H9 (cell line): ENCODE measurements around the gene SFXN5. TPM values are rescaled to one million over a fixed set of nuclear protein-coding genes. Genes with fewer than 3 reads are reported as not detected.

Source experiments
- DNase-seq: peaks from one replicate; pipeline ENCODE4 v3.0.0-alpha.2; 2017
- H2AFZ ChIP-seq: one replicate; pipeline ENCODE4 v1.6.1; 2013; ENCODE audit warnings: mild to moderate bottlenecking, low read length, control low read depth, moderate library complexity
- H2AK5ac ChIP-seq: 2 replicates; pipeline ENCODE4 v1.6.1; 2013; ENCODE audit warnings: low read length, control low read depth, mixed read lengths; ENCODE audit not compliant: insufficient read length
- H2BK120ac ChIP-seq: one replicate; pipeline ENCODE4 v1.6.1; 2013; ENCODE audit warnings: low read depth, mild to moderate bottlenecking, low read length, control low read depth, inconsistent platforms; ENCODE audit not compliant: poor library complexity, severe bottlenecking
- H2BK12ac ChIP-seq: 2 replicates; pipeline ENCODE4 v1.6.1; 2013; ENCODE audit warnings: low read length, control low read depth, mixed read lengths, low read depth; ENCODE audit not compliant: insufficient read length
- H2BK15ac ChIP-seq: 2 replicates; pipeline ENCODE4 v1.6.1; 2013; ENCODE audit warnings: low read depth, low read length, control low read depth
- H2BK20ac ChIP-seq: one replicate; pipeline ENCODE4 v1.6.1; 2013; ENCODE audit warnings: low read depth, mild to moderate bottlenecking, low read length, control low read depth, inconsistent platforms; ENCODE audit not compliant: poor library complexity, severe bottlenecking
- H2BK5ac ChIP-seq: 2 replicates; pipeline ENCODE4 v1.6.1; 2013; ENCODE audit warnings: low read length, control low read depth, mixed read lengths; ENCODE audit not compliant: insufficient read length
- H3K14ac ChIP-seq: 2 replicates; pipeline ENCODE4 v1.6.1; 2013; ENCODE audit warnings: low read length, control low read depth; ENCODE audit not compliant: insufficient read depth
- H3K18ac ChIP-seq: 2 replicates; pipeline ENCODE4 v1.6.1; 2013; ENCODE audit warnings: low read depth, mild to moderate bottlenecking, mixed read lengths, low read length, control low read depth; ENCODE audit not compliant: insufficient read length
- H3K23ac ChIP-seq: 2 replicates; pipeline ENCODE4 v1.6.1; 2013; ENCODE audit warnings: low read length, control low read depth, mixed read lengths, low read depth; ENCODE audit not compliant: insufficient read length
- H3K23me2 ChIP-seq: 2 replicates; pipeline ENCODE4 v1.6.1; 2013; ENCODE audit warnings: low read depth, mild to moderate bottlenecking, mixed read lengths, low read length, control low read depth; ENCODE audit not compliant: insufficient read length, poor library complexity, severe bottlenecking
- H3K27ac ChIP-seq: 2 replicates; pipeline ENCODE4 v1.5.1; 2013; ENCODE audit warnings: low read length, control low read depth, mixed read lengths, low read depth; ENCODE audit not compliant: insufficient read length
- H3K27me3 ChIP-seq: 2 replicates; pipeline ENCODE4 v1.6.1; 2013; ENCODE audit warnings: low read length, control low read depth, inconsistent platforms; ENCODE audit not compliant: insufficient read depth
- H3K4ac ChIP-seq: 2 replicates; pipeline ENCODE4 v1.6.1; 2013; ENCODE audit warnings: low read depth, mild to moderate bottlenecking, control low read depth, inconsistent platforms, low read length, moderate library complexity
- H3K4me1 ChIP-seq: 2 replicates; pipeline ENCODE4 v1.6.1; 2013; ENCODE audit warnings: low read length, control low read depth, inconsistent platforms; ENCODE audit not compliant: insufficient read depth
- H3K4me2 ChIP-seq: 2 replicates; pipeline ENCODE4 v1.6.1; 2013; ENCODE audit warnings: low read length, control low read depth, mixed read lengths; ENCODE audit not compliant: insufficient read length, insufficient read depth
- H3K56ac ChIP-seq: 2 replicates; pipeline ENCODE4 v1.6.1; 2013; ENCODE audit warnings: low read depth, mild to moderate bottlenecking, mixed read lengths, low read length, control low read depth; ENCODE audit not compliant: insufficient read length
- H3K79me1 ChIP-seq: 2 replicates; pipeline ENCODE4 v1.6.1; 2013; ENCODE audit warnings: low read depth, mild to moderate bottlenecking, moderate library complexity, low read length, control low read depth, inconsistent platforms; ENCODE audit not compliant: insufficient read depth, poor library complexity, severe bottlenecking
- H3K79me2 ChIP-seq: 2 replicates; pipeline ENCODE4 v1.6.1; 2013; ENCODE audit warnings: low read length, control low read depth, inconsistent platforms; ENCODE audit not compliant: insufficient read depth
- H3K9ac ChIP-seq: 2 replicates; pipeline ENCODE4 v1.6.1; 2013; ENCODE audit warnings: low read length, control low read depth, mixed read lengths; ENCODE audit not compliant: insufficient read length; ENCODE audit errors: extremely low read depth
- H3K9me3 ChIP-seq: one replicate; pipeline ENCODE4 v1.6.1; 2013; ENCODE audit warnings: low read depth, low read length, inconsistent platforms; ENCODE audit not compliant: control insufficient read depth
- H3T11ph ChIP-seq: one replicate; pipeline ENCODE4 v1.6.1; 2013; ENCODE audit warnings: mild to moderate bottlenecking, low read length, control low read depth, inconsistent platforms
- H4K20me1 ChIP-seq: one replicate; pipeline ENCODE4 v1.6.1; 2013; ENCODE audit not compliant: control insufficient read depth, insufficient read length, insufficient read depth
- H4K5ac ChIP-seq: 2 replicates; pipeline ENCODE4 v1.6.1; 2013; ENCODE audit warnings: low read depth, mild to moderate bottlenecking, mixed read lengths, low read length, control low read depth; ENCODE audit not compliant: insufficient read length
- H4K8ac ChIP-seq: replicated peaks from 2 replicates; pipeline ENCODE4 v1.6.1; 2013; ENCODE audit warnings: low read length, control low read depth, mixed read lengths, low read depth; ENCODE audit not compliant: insufficient read length
- H4K91ac ChIP-seq: 2 replicates; pipeline ENCODE4 v1.6.1; 2013; ENCODE audit warnings: low read depth, mild to moderate bottlenecking, moderate library complexity, mixed read lengths, low read length, control low read depth; ENCODE audit not compliant: insufficient read length
- H3K27ac Mint-ChIP-seq, 3 experiments: 2 replicates in 2 of 3; 3 replicates in 1 of 3; pipeline ENCODE4 v1.8.0; 2020 to 2021; ENCODE audit warnings: mixed read lengths in 3 of 3, mild to moderate bottlenecking in 1 of 3, moderate library complexity in 1 of 3
- H3K27me3 Mint-ChIP-seq: 2 replicates; pipeline ENCODE4 v1.8.0; 2021; ENCODE audit warnings: low read depth, mild to moderate bottlenecking, moderate library complexity, mixed read lengths
- H3K36me3 Mint-ChIP-seq, 3 experiments: 2 replicates in 2 of 3; 3 replicates in 1 of 3; pipeline ENCODE4 v1.8.0; 2020 to 2021; ENCODE audit warnings: low read depth in 3 of 3, mixed read lengths in 3 of 3; ENCODE audit not compliant: insufficient read depth in 1 of 3
- H3K4me1 Mint-ChIP-seq, 2 experiments: 2 replicates each; pipeline ENCODE4 v1.8.0; 2020; ENCODE audit warnings: mixed read lengths in 2 of 2
- H3K4me3 Mint-ChIP-seq, 2 experiments: 2 replicates in 1 of 2; 3 replicates in 1 of 2; pipeline ENCODE4 v1.8.0; 2020 to 2021; ENCODE audit warnings: mild to moderate bottlenecking in 2 of 2, mixed read lengths in 2 of 2, moderate library complexity in 1 of 2
- H3K9me3 Mint-ChIP-seq, 2 experiments: 2 replicates in 1 of 2; 3 replicates in 1 of 2; pipeline ENCODE4 v1.8.0; 2020; ENCODE audit warnings: mild to moderate bottlenecking in 2 of 2, mixed read lengths in 2 of 2, moderate library complexity in 1 of 2
- WGBS: extraction: QIAGEN DNeasy Blood & Tissue Kit; methylation state at CpG from one replicate; pipeline ENCODE4 v1.1.7; 2013; ENCODE audit warnings: missing lambda C conversion rate, low lambda C conversion rate, mixed read lengths; ENCODE audit not compliant: insufficient read length; ENCODE audit errors: extremely low coverage; 5-methylcytosine and 5-hydroxymethylcytosine counted together
- total RNA-seq: library from RNA; stranded (reverse); gene quantifications from 2 replicates; pipeline ENCODE4 v1.2.1, GENCODE V29; 2021
- TF ChIP-seq, protein P1 (sequence below): fragments of 200-600 bp; sonication (generic); conservative IDR thresholded peaks from 3 replicates; pipeline ENCODE4 v1.8.0; 2021; ENCODE audit warnings: antibody characterized with exemption, mild to moderate bottlenecking

The SFXN5 gene
- total RNA-seq, 1 experiment from 2014 or later: 30.9 TPM

DNA sequence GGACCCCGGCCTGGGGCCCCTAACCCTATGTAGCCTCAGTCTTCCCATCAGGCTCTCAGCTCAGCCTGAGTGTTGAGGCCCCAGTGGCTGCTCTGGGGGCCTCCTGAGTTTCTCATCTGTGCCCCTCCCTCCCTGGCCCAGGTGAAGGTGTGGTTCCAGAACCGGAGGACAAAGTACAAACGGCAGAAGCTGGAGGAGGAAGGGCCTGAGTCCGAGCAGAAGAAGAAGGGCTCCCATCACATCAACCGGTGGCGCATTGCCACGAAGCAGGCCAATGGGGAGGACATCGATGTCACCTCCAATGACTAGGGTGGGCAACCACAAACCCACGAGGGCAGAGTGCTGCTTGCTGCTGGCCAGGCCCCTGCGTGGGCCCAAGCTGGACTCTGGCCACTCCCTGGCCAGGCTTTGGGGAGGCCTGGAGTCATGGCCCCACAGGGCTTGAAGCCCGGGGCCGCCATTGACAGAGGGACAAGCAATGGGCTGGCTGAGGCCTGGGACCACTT is 137.8 kb downstream of the SFXN5 start:
- Histone ChIP-seq H4K8ac (no peak overlapping the region), H3K4me2 (no peak overlapping the region), H3K56ac (no peak overlapping the region), H4K91ac (no peak overlapping the region), H3K27me3 (peaks cover 6% of the 10 kb centered on the region; the same call in 1 of the 2 replicates), H3K23ac (no peak overlapping the region), H3T11ph (no peak overlapping the region), H2AK5ac (no peak overlapping the region), H2AFZ (no peak overlapping the region), H3K79me2 (no peaks in the 10 kb centered on the region), H2BK120ac (no peak overlapping the region), H4K5ac (no peak overlapping the region), H3K14ac (no peak overlapping the region), H4K20me1 (no peaks in the 10 kb centered on the region), H3K9me3 (no peaks in the 10 kb centered on the region), H3K79me1 (no peaks in the 10 kb centered on the region), H2BK5ac (no peak overlapping the region), H3K4me1 (no peaks in the 10 kb centered on the region; the same call in 1 of the 2 replicates), H3K9ac (no peak overlapping the region), H3K18ac (no peak overlapping the region), H3K4ac (no peak overlapping the region), H2BK20ac (no peak overlapping the region), H3K23me2 (no peaks in the 10 kb centered on the region), H3K27ac (no peak overlapping the region), H2BK15ac (no peak overlapping the region), H2BK12ac (no peak overlapping the region)
- Mint-ChIP-seq H3K9me3 (no peaks in the 10 kb centered on the region), H3K27me3 (peaks cover 28% of the 10 kb centered on the region), H3K36me3 (peaks cover under 1 to 2% (median 1%) of the 10 kb centered on the region in 3 experiments; a peak in 3 of 7 replicates), H3K4me3 (no peak overlapping the region), H3K27ac (no peak overlapping the region), H3K4me1 (peaks cover 19 to 31% of the 10 kb centered on the region in 2 experiments)
- no CpG with 5 or more reads among the region's 12 CpGs for WGBS
- DNase-seq: no peak
- TF ChIP-seq, protein P1, sequence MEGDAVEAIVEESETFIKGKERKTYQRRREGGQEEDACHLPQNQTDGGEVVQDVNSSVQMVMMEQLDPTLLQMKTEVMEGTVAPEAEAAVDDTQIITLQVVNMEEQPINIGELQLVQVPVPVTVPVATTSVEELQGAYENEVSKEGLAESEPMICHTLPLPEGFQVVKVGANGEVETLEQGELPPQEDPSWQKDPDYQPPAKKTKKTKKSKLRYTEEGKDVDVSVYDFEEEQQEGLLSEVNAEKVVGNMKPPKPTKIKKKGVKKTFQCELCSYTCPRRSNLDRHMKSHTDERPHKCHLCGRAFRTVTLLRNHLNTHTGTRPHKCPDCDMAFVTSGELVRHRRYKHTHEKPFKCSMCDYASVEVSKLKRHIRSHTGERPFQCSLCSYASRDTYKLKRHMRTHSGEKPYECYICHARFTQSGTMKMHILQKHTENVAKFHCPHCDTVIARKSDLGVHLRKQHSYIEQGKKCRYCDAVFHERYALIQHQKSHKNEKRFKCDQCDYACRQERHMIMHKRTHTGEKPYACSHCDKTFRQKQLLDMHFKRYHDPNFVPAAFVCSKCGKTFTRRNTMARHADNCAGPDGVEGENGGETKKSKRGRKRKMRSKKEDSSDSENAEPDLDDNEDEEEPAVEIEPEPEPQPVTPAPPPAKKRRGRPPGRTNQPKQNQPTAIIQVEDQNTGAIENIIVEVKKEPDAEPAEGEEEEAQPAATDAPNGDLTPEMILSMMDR: no peak
